HG02571 (cell line): ENCODE data around the gene RASD2.

Source experiments
- ATAC-seq: cut with Tn5 transposase; IDR thresholded peaks from one replicate; pipeline ENCODE4 v1.9.1; 2021; ENCODE audit warnings: mild to moderate bottlenecking, moderate library complexity; ENCODE audit not compliant: unreplicated experiment

The RASD2 gene

DNA sequence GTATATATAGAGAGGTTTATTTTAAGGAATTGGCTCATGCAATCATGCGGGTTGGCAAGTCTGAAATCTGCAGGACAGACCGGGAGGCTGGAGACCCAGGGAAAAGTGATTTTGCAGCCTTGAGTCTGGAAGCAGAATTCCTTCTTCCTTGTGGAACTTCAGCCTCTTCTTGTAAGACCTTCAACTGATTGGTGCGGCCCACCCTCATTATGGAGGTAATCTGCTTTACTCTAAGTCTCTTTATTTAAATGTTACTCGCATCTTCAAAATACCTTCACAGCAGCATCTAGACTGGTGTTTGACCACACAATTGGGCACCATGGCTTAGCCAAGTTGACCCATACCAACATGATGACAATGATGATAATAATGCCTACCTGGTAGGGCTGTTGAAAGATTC lies 58.7 kb downstream of the RASD2 start:
- ATAC-seq = no peak

DNA sequence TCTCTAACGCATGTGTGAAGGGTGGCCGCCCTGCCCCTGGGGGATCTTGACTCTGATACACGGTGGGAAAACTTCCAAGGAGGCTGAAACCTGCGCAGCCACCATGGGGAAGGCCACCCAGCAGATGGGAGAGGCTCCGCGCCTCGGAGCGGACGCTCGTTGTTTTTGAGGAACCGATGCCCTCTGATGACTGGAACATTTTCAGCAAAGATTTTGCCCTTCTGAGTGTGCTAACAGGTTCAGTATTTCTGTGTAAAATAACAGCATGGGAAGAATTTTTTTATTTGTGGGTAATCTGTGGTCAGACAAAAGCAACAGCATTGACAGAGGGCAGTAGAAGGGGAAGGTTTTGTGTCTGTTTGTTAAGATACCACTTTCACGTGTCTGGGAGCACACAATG lies 59.8 kb downstream of the RASD2 start:
- ATAC-seq = no peak

DNA sequence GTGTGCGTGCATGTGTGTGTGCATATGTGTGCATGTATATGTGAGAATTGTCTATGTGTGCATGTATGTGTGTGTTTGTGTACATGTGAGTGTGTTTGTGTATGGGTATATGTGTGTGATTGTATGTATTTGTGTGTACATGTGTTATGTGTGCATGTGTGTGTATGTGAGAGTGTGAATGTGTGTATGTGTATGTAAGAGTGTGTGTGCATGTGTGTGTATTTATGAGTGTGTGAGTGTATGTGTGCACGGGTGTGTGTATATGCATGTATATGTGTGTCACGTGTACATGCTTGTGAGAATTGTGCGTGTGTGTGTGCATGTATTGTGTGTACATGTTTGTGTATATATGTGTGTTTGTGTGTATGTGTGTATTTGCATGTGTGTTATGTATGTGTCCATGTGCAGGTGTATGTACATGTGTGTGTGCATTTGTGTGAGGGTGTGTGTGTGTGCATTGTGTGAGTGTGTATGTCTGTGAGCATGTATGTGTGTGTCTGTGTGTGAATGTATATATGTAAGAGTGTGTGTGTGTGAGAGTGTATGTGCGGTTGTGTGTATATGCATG lies 60.5 kb downstream of the RASD2 start:
- ATAC-seq = no peak

DNA sequence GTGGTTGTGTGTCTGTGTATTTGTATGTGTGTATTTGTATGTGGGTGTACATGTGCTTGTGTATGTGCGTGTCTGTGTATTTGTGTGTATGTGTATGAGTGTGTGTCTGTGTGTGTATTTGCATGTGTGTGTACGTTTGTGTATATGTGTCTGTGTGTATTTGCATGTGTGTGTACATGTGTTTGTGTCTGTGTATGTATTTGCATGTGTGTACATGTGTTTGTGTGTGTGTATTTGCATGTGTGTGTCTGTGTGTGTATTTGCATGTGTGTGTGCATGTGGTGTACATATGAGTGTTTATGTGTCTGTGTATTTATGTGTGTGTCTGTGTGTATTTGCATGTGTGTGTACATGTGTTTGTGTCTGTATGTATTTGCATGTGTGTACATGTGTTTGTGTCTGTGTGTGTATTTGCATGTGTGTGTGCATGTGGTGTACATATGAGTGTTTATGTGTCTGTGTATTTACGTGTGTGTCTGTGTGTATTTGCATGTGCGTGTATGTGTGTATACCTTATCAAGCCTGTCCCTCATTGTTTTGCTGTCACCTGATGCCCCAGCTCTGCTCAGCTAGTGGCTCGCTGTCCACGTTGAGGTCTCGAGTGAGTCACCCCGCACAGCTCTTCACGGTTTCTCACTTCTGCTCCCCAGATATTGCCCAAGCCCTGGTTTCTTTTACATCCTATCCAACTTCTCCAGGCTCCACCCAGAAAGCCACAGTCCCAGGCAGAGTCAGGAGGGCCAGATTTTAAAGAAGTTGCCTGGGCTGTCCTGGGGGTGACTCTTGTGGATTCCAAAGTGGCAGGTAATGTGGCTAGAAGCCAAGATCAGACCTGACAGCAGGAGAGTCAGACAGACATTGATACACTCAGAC lies 61.3 kb downstream of the RASD2 start:
- ATAC-seq = no peak
